PC-3 (cell line): ENCODE results near the gene MACROD1.

ENCODE experiments used
- CTCF ChIP-seq: fragments of 300-600 bp; sonication (generic); conservative IDR thresholded peaks from 2 replicates; pipeline ENCODE4 v1.5.1; 2017; ENCODE audit warnings: antibody characterized with exemption, low read depth, mild to moderate bottlenecking, low read length
- EZH2phosphoT487 ChIP-seq: fragments of 300-600 bp; sonication (generic); IDR thresholded peaks from 2 replicates; pipeline ENCODE4 v1.6.1; 2018; ENCODE audit warnings: mild to moderate bottlenecking, antibody characterized with exemption, low read length, borderline replicate concordance

GRCh38 chr11:64156235-64157011, 9.5 kb downstream of the MACROD1 start:
- TF ChIP-seq EZH2phosphoT487 (no peak), CTCF (no peak)
